DMS 273 (cell line): ENCODE results near the gene REEP1.
"Not testable (repeated sequence)": the region's sequence is repeated elsewhere in the genome, so short reads cannot be mapped to it uniquely, and the experiment has no call there.

Experiments
- DNase-seq: peaks from one replicate; lab custom pipeline; 2025; ENCODE audit not compliant: unreplicated experiment; lab: John Stamatoyannopoulos, UW

REEP1 gene

GRCh38 chr2:86202336-86202692 lies 135.1 kb downstream of the REEP1 start:
- no peak for DNase-seq

DNA sequence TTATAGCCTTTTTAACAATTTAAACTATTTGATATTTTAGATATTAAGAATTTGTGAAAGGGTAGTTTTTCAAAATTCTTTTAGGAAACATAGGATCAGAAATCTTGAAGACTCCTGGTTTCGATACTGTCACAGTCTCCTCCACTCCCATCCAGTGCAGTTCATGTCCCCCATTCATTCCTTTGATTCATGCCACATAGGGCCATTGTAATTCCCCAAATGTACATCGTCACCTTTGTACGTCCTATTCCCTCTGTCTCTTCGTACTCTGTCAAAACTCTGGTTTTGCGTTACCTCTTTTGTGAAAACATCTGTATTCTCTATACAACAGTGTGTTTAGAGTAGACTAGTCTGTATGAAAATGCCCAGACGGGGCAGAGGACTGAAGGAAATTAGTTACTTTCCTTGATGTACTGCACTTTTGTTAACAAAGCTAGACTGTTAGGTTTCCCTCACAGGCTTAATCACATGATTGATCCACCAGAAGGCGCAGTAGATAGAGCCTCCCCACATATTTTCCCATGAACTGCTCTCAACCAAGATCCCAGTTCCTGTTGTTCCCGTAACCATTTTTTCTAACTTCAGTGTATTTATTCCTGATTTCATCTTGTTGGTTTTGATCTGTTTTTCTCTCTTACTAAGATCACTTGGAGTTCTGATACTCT lies 135.6 kb downstream of the REEP1 start:
- DNase-seq, result no peak

- not testable (repeated sequence) for DNase-seq
These were observed 136.9 kb downstream of the REEP1 start for GRCh38 chr2:86200564-86200963.

DNA sequence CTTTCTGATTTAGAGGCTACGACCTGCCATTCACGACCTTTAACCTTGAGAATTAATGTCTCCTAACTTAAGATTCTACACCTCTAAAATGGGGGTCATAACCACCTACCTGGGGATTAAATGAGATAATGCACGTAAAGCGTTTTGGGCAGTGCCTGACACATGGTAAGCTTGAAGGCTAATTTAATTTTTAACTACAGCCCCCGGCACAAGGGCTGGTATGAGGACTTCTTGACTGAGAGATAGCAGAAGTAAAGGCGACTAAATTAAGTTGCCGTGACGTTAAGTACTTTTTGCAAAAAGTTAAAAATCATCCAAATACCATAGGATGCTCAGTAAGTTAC lies 137.6 kb downstream of the REEP1 start:
- peak; percentile 50 for DNase-seq

- peak; percentile 67 for DNase-seq
These were observed 141.5 kb downstream of the REEP1 start for GRCh38 chr2:86195808-86196387.

- peak; percentile 99 for DNase-seq
These were observed 142.2 kb downstream of the REEP1 start, which contains the start of gene IMMT for GRCh38 chr2:86195055-86195807. TSS of gene IMMT (minus strand) at chr2:86195462. CDS start at chr2:86195382, 80 bp downstream.

DNA sequence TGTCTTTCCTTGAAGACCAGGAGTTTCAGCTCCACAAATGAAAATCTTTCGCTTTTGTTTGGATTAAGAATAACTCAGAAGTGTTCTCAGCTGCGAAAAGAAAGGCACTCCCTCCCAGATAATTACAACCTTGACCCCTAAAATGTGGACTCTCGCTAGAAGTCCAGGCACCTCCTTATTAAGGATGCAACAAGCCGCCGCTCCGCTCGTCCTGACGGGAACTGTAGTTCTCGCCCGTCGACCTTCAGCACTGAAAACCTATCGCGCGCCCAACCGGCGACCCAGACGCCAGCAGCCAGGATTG lies 142.7 kb downstream of the REEP1 start:
- no peak for DNase-seq

- DNase-seq, result peak; percentile 43
These were observed 143.4 kb downstream of the REEP1 start for GRCh38 chr2:86193901-86194567.

DNA sequence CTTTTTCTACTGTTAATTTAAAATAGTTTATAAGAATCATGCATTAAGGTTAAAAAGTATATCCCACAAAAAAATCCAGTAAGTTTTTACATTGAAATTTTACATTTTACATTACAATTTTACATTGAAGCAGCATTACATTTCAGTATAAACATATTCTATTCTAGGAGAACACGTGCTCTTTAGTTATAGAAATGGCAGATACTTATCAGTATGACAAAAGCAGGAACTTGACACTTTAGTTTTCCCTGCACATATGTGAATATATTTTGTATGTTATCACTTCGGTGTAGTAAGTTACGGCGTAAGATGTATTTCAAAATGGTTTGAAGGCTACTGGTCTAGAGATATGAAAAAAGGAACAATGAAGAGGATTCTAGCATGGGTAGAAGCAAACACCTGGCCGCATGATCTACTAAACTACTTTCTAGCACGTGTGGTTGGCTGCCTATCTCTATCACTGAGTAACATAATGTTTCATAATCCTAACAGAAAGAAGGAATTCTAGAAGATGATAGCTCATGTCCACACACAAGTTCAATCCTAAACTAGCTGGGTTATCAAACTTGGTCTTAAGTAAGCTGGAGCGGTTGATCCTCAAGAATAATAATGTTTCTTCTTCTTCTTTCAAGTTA lies 147.5 kb downstream of the REEP1 start:
- DNase-seq, result peak; percentile 39

- peak; percentile 72 for DNase-seq
These were observed 151.0 kb downstream of the REEP1 start for GRCh38 chr2:86186431-86186830.

DNA sequence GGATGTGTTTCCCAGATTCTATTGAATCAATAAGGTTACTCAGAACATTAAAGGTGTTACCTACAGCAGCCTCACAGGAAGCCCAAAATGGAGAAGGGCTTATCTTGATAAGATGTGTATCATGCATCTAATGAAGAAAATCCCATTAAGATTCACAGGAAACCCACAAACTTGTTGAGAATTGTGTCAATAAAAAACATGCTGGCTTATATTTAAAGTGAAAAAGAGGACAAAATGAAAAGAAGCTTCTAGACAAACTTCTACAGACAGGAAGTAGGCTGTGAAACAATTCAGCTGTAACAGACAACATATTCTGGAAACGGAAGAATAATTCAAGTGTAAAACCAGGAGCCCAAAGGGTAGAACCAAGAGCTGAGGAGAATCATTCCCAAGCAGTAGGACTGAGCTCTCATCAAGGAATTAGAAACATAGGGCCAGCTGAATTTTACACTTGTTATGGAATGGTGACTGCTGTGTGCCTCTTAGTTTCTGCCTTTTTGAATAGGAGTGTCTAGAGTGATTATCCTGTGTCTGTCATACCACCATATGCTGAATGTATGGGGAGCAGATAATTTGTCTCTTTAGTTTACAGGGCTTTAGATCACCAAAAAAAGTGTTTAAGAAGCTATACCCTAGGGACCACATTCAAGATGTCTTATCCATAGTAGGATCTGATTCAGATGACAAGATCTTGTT lies 151.8 kb downstream of the REEP1 start:
- DNase-seq, result peak; percentile 55

- no peak for DNase-seq
These were observed 160.8 kb downstream of the REEP1 start for GRCh38 chr2:86176597-86176996.

DNA sequence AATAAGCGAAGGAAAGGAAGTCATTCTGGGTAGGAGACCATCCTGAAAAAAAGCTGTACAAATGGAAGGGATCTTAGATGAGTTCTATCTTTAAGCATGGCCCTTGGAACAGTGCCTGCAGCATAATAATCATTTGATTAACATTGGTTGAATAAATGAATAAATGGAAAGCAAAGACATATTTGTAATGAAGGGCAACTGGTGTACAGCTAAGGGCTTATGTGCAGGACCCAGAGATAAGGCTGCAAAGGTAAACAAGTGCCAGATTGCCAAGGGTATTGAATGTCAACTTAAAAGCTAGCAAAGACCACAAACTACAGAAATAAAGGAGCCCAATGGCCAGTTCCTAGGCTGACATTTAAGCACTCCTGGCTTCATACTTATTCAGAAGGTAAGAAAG lies 161.6 kb downstream of the REEP1 start:
- DNase-seq, result peak; percentile 86

DNA sequence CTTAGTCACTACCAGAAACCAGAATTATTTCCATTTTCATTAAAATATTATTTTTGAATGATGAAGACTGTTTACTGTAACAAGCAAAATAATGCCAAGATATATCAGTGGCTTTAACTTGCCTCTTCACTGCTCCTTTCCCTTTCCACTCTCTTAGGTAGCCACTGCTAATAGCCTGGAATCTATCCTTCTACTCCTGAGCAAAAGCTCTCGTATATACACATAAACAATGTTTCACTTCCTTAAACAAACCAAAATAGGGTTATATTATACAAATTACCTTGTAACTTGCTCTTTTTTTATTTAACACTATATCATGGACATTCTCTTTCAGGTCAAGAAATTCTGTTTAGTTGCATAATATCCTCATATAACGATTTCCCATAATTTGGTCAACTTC lies 163.0 kb downstream of the REEP1 start:
- DNase-seq, result no peak

- no peak for DNase-seq
These were observed 164.8 kb downstream of the REEP1 start for GRCh38 chr2:86172610-86173009.

- no peak for DNase-seq
These were observed 166.1 kb downstream of the REEP1 start for GRCh38 chr2:86171295-86171694.

DNA sequence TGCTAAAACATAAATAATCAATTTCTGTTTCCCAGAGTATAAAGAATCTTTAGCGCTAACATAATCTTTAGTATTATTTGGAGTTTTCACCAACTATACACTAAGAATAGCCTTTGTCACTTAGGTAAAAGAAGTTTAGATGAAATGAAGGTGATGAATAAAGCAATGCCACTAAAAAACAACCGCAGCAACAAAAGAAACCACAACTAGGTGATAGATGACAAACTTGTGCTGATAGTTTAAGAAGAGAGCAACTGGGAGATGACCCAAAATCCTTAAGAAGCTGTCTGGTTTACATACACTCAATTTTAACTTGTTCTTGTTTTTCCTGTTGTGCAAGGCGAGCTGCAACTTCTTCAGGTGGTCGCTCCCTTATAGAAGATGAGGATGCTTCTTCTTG lies 167.0 kb downstream of the REEP1 start:
- DNase-seq, result no peak
